ENCODE measurements around the gene KCNJ9. TPM values are rescaled to one million over a fixed set of nuclear protein-coding genes. Genes with fewer than 3 reads are reported as not detected.

The KCNJ9 gene
- total RNA-seq, 1 donor from 2014 or later: not detected

- Mint-ChIP-seq H3K27me3 (ENCODE audit: low read depth, unreplicated experiment) (peaks cover 38% of the 10 kb centered on the region), H3K4me1 (ENCODE audit: low read depth, unreplicated experiment) (peaks cover 19% of the 10 kb centered on the region), H3K27ac (ENCODE audit: unreplicated experiment) (no peak overlapping the region), H3K4me3 (ENCODE audit: unreplicated experiment) (no peak overlapping the region), H3K9me3 (ENCODE audit: unreplicated experiment) (no peaks in the 10 kb centered on the region), H3K36me3 (ENCODE audit: low read depth, unreplicated experiment) (peaks cover under 1% of the 10 kb centered on the region)
- H3K79me2 ChIP-seq (ENCODE audit: insufficient read depth, low read length): no peaks in the 10 kb centered on the region
- H3K27ac ChIP-seq (ENCODE audit: low read depth, low read length): no peak overlapping the region
- H3K4me3 ChIP-seq (ENCODE audit: insufficient read depth, low read depth, low read length): no peak overlapping the region
- H3K27me3 ChIP-seq (ENCODE audit: insufficient read depth, low read length): peaks cover 39% of the 10 kb centered on the region
- no peak for DNase-seq (ENCODE audit: low read depth)
- H3K4me2 ChIP-seq (ENCODE audit: low read length): no peak overlapping the region
- no peak for FAIRE-seq
- H3K4me1 ChIP-seq (ENCODE audit: insufficient read depth, low read length): peaks cover 5% of the 10 kb centered on the region
- no peaks in the 10 kb centered on the region for H3K9me3 ChIP-seq (ENCODE audit: insufficient read depth, low read depth, low read length)
- no peak overlapping the region for H2AFZ ChIP-seq (ENCODE audit: low read depth, low read length)
- no peaks in the 10 kb centered on the region for H3K36me3 ChIP-seq (ENCODE audit: insufficient read depth, low read length)
- no peak overlapping the region for H3K9ac ChIP-seq (ENCODE audit: low read length)
- H4K20me1 ChIP-seq (ENCODE audit: insufficient read depth, low read length): no peaks in the 10 kb centered on the region
- TF ChIP-seq CTCF (IDR thresholded peaks at IDR 0.05; ENCODE audit: insufficient read depth, low read depth, low read length) (no peak), EZH2 (IDR thresholded peaks at IDR 0.05; ENCODE audit: insufficient read depth, low read length) (no peak)
Observed at GRCh38 chr1:160050619-160051018, 30.7 kb upstream of the KCNJ9 start.

- H3K36me3 Mint-ChIP-seq (ENCODE audit: low read depth, unreplicated experiment): peaks cover 2% of the 10 kb centered on the region
- Histone ChIP-seq H2AFZ (ENCODE audit: low read depth, low read length) (no peak overlapping the region), H3K9ac (ENCODE audit: low read length) (no peak overlapping the region), H3K9me3 (ENCODE audit: insufficient read depth, low read depth, low read length) (no peaks in the 10 kb centered on the region), H4K20me1 (ENCODE audit: insufficient read depth, low read length) (no peaks in the 10 kb centered on the region), H3K4me3 (ENCODE audit: insufficient read depth, low read depth, low read length) (no peak overlapping the region), H3K4me1 (ENCODE audit: insufficient read depth, low read length) (no peaks in the 10 kb centered on the region), H3K79me2 (ENCODE audit: insufficient read depth, low read length) (no peaks in the 10 kb centered on the region), H3K4me2 (ENCODE audit: low read length) (no peak overlapping the region), H3K27me3 (ENCODE audit: insufficient read depth, low read length) (peaks cover 47% of the 10 kb centered on the region), H3K27ac (ENCODE audit: low read depth, low read length) (no peak overlapping the region), H3K36me3 (ENCODE audit: insufficient read depth, low read length) (no peaks in the 10 kb centered on the region)
- DNase-seq (ENCODE audit: low read depth) (no peak), FAIRE-seq (no peak)
- no peak overlapping the region for H3K4me3 Mint-ChIP-seq (ENCODE audit: unreplicated experiment)
- peaks cover 47% of the 10 kb centered on the region for H3K27me3 Mint-ChIP-seq (ENCODE audit: low read depth, unreplicated experiment)
- no peak overlapping the region for H3K27ac Mint-ChIP-seq (ENCODE audit: unreplicated experiment)
- TF ChIP-seq CTCF (IDR thresholded peaks at IDR 0.05; ENCODE audit: insufficient read depth, low read depth, low read length) (no peak), EZH2 (IDR thresholded peaks at IDR 0.05; ENCODE audit: insufficient read depth, low read length) (no peak)
- no peaks in the 10 kb centered on the region for H3K9me3 Mint-ChIP-seq (ENCODE audit: unreplicated experiment)
- peaks cover 9% of the 10 kb centered on the region for H3K4me1 Mint-ChIP-seq (ENCODE audit: low read depth, unreplicated experiment)
Observed at GRCh38 chr1:160052936-160053335, 28.4 kb upstream of the KCNJ9 start.

- H3K9ac ChIP-seq (ENCODE audit: low read length): no peak overlapping the region
- H3K27me3 ChIP-seq (ENCODE audit: insufficient read depth, low read length): peaks cover 44% of the 10 kb centered on the region
- H4K20me1 ChIP-seq (ENCODE audit: insufficient read depth, low read length): no peaks in the 10 kb centered on the region
- no peaks in the 10 kb centered on the region for H3K4me1 ChIP-seq (ENCODE audit: insufficient read depth, low read length)
- H3K36me3 ChIP-seq (ENCODE audit: insufficient read depth, low read length): no peaks in the 10 kb centered on the region
- no peak overlapping the region for H3K4me3 ChIP-seq (ENCODE audit: insufficient read depth, low read depth, low read length)
- Mint-ChIP-seq H3K27me3 (ENCODE audit: low read depth, unreplicated experiment) (peaks cover 52% of the 10 kb centered on the region), H3K4me1 (ENCODE audit: low read depth, unreplicated experiment) (peaks cover 6% of the 10 kb centered on the region), H3K27ac (ENCODE audit: unreplicated experiment) (no peak overlapping the region), H3K4me3 (ENCODE audit: unreplicated experiment) (no peak overlapping the region), H3K9me3 (ENCODE audit: unreplicated experiment) (no peaks in the 10 kb centered on the region), H3K36me3 (ENCODE audit: low read depth, unreplicated experiment) (peaks cover 2% of the 10 kb centered on the region)
- H3K27ac ChIP-seq (ENCODE audit: low read depth, low read length): no peak overlapping the region
- DNase-seq (ENCODE audit: low read depth) (no peak), FAIRE-seq (no peak)
- no peak for TF ChIP-seq CTCF (IDR thresholded peaks at IDR 0.05; ENCODE audit: insufficient read depth, low read depth, low read length)
- no peak for TF ChIP-seq EZH2 (IDR thresholded peaks at IDR 0.05; ENCODE audit: insufficient read depth, low read length)
- no peaks in the 10 kb centered on the region for H3K9me3 ChIP-seq (ENCODE audit: insufficient read depth, low read depth, low read length)
- no peak overlapping the region for H2AFZ ChIP-seq (ENCODE audit: low read depth, low read length)
- no peaks in the 10 kb centered on the region for H3K79me2 ChIP-seq (ENCODE audit: insufficient read depth, low read length)
- H3K4me2 ChIP-seq (ENCODE audit: low read length): no peak overlapping the region
Observed at GRCh38 chr1:160053548-160054365, 27.6 kb upstream of the KCNJ9 start.

Data from astrocyte (in vitro differentiated cells and primary cell).